ENCODE measurements around the gene ALDH5A1. TPM values are rescaled to one million over a fixed set of nuclear protein-coding genes. Genes with fewer than 3 reads are reported as not detected.

The ALDH5A1 gene
- total and polyA plus RNA-seq, 5 experiments from 2014 or later: 14.0 to 24.8 (median 18.8) TPM

DNA sequence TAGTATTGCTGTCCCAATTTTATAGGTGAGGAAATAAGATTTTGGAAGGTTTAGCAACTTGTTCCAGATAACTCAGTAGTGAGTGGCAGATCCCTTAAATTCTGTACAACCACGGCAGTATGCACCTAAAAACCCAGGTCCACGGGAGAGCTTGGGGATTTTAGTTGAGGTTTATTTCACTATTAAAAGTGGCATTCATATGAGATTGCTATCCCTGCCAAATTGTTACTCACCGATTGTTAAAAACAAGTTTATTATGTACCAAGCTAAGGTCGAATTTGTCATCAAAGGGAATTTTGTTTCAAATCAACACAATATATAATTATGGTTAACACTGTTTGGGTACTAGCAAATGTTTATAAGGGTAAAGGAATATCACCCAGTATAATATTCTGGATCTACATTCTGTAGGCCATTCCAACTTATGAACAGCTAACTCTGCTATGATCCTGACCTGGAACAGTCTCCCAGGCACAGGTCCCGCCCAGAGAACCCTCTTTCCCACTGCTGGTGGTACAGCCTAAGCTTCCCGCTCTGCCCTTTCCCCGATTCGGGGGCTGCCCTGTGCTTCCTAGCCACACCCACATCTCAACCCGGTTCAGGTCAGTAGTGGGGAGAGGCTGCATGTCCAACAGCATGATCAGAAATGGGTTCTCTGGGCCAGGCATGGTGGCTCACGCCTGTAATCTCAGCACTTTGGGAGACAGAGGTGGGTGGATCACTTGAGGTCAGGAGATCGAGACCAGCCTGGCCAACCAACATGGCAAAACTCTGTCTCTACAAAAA, 30.3 kb upstream of the ALDH5A1 start:
- no peaks in the 10 kb centered on the region for H3K9me3 Mint-ChIP-seq
- H3K27ac Mint-ChIP-seq: no peak overlapping the region
- H3K27me3 Mint-ChIP-seq: peaks cover 0 to 2% (median 0%) of the 10 kb centered on the region in 5 donors
- peaks cover 0 to 6% (median 5%) of the 10 kb centered on the region in 3 donors for H3K36me3 Mint-ChIP-seq
- DNase-seq (no peak), ATAC-seq (no peak)
- no peak overlapping the region for H3K4me3 Mint-ChIP-seq
- H3K4me1 Mint-ChIP-seq: no peaks in the 10 kb centered on the region
- POLR2A ChIA-PET: interaction anchor here (0.7 kb wide), 1 partner anchor 725 kb away, joined by 6 read pairs; no protein-coding TSS in a partner anchor

- no peak for ATAC-seq
- Mint-ChIP-seq H3K27ac (no peak overlapping the region), H3K4me3 (no peak overlapping the region), H3K27me3 (no peaks in the 10 kb centered on the region), H3K4me1 (no peaks in the 10 kb centered on the region), H3K36me3 (peaks cover 0 to 8% (median 3%) of the 10 kb centered on the region in 3 donors), H3K9me3 (no peaks in the 10 kb centered on the region)
- DNase-seq: no peak
- POLR2A ChIA-PET: no interaction called here
These were observed 25.0 kb upstream of the ALDH5A1 start for GRCh38 chr6:24469811-24470210.

- DNase-seq: no peak
- H3K4me3 Mint-ChIP-seq: no peak overlapping the region
- no peaks in the 10 kb centered on the region for H3K9me3 Mint-ChIP-seq
- POLR2A ChIA-PET: no interaction called here
- H3K27ac Mint-ChIP-seq: no peak overlapping the region
- ATAC-seq: no peak
- no peaks in the 10 kb centered on the region for H3K27me3 Mint-ChIP-seq
- no peaks in the 10 kb centered on the region for H3K4me1 Mint-ChIP-seq
- peaks cover 0 to 6% (median 0%) of the 10 kb centered on the region in 3 donors for H3K36me3 Mint-ChIP-seq
These were observed 22.6 kb upstream of the ALDH5A1 start for GRCh38 chr6:24472181-24472580.

GRCh38 chr6:24476631-24477030, 18.1 kb upstream of the ALDH5A1 start:
- no peaks in the 10 kb centered on the region for H3K9me3 Mint-ChIP-seq
- H3K27ac Mint-ChIP-seq: no peak overlapping the region
- no peaks in the 10 kb centered on the region for H3K27me3 Mint-ChIP-seq
- POLR2A ChIA-PET: no interaction called here
- DNase-seq: no peak
- H3K36me3 Mint-ChIP-seq: peaks cover 0 to 6% (median 0%) of the 10 kb centered on the region in 3 donors
- H3K4me3 Mint-ChIP-seq: no peak overlapping the region
- ATAC-seq: no peak
- no peaks in the 10 kb centered on the region for H3K4me1 Mint-ChIP-seq

GRCh38 chr6:24477070-24477469, 17.7 kb upstream of the ALDH5A1 start:
- Mint-ChIP-seq H3K9me3 (no peaks in the 10 kb centered on the region), H3K27me3 (no peaks in the 10 kb centered on the region), H3K27ac (no peak overlapping the region), H3K36me3 (peaks cover 0 to 6% (median 0%) of the 10 kb centered on the region in 3 donors), H3K4me1 (no peaks in the 10 kb centered on the region), H3K4me3 (no peak overlapping the region)
- ATAC-seq (no peak), DNase-seq (no peak)
- POLR2A ChIA-PET: no interaction called here

GRCh38 chr6:24478903-24479302, 15.9 kb upstream of the ALDH5A1 start:
- Mint-ChIP-seq H3K27me3 (no peaks in the 10 kb centered on the region), H3K9me3 (no peaks in the 10 kb centered on the region), H3K36me3 (peaks cover 0 to 5% (median 0%) of the 10 kb centered on the region in 3 donors), H3K4me1 (no peaks in the 10 kb centered on the region), H3K4me3 (no peak overlapping the region), H3K27ac (no peak overlapping the region)
- POLR2A ChIA-PET: no interaction called here
- DNase-seq (no peak), ATAC-seq (no peak)

DNA sequence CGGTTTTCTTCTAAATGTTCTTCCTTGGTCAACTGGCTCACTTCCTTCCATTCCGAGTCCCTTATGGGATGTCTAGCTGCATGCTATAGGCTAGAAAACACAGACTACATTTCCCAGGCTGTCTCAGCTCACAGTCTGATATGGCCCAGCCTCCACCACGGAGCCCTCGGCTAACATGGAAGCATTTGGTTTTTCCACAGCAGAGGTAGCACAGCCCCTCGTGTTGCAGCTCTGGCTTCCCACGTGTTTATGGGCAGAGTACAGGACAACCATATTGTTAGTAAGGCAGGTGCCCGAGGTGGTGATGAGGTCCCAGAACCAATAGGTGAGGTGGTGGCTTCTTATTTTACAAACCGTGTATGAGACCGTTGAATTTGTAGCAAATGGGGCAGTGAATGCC, 14.1 kb upstream of the ALDH5A1 start:
- DNase-seq (no peak), ATAC-seq (no peak)
- H3K4me3 Mint-ChIP-seq: no peak overlapping the region
- H3K9me3 Mint-ChIP-seq: no peaks in the 10 kb centered on the region
- H3K4me1 Mint-ChIP-seq: no peaks in the 10 kb centered on the region
- no peaks in the 10 kb centered on the region for H3K27me3 Mint-ChIP-seq
- H3K36me3 Mint-ChIP-seq: peaks cover 0 to 3% (median 0%) of the 10 kb centered on the region in 3 donors
- no peak overlapping the region for H3K27ac Mint-ChIP-seq
- POLR2A ChIA-PET: no interaction called here

DNA sequence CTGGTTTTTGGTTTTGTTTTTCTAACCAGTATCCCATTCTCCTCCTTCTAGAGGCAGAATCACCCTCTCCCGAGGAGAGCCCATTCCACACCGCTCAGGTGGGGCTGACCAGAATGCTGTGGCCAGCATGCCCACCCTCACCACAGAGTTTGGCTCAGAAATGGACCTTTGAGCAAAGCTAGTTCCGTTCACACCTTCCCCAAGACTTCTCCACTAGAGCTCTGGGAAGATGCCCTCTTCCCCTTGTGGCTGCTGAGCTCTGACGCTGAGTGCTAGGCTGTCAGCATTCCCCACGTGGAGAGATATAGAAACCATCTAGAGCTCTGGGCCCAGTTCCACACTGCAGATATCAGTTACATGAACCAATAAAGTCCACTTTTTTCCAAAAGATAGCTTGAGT, 13.3 kb upstream of the ALDH5A1 start:
- no peaks in the 10 kb centered on the region for H3K27me3 Mint-ChIP-seq
- DNase-seq: no peak
- no peak overlapping the region for H3K27ac Mint-ChIP-seq
- no peak overlapping the region for H3K4me3 Mint-ChIP-seq
- no peaks in the 10 kb centered on the region for H3K9me3 Mint-ChIP-seq
- no peaks in the 10 kb centered on the region for H3K4me1 Mint-ChIP-seq
- POLR2A ChIA-PET: no interaction called here
- ATAC-seq: no peak
- H3K36me3 Mint-ChIP-seq: peaks cover 0 to 5% (median 0%) of the 10 kb centered on the region in 3 donors

DNA sequence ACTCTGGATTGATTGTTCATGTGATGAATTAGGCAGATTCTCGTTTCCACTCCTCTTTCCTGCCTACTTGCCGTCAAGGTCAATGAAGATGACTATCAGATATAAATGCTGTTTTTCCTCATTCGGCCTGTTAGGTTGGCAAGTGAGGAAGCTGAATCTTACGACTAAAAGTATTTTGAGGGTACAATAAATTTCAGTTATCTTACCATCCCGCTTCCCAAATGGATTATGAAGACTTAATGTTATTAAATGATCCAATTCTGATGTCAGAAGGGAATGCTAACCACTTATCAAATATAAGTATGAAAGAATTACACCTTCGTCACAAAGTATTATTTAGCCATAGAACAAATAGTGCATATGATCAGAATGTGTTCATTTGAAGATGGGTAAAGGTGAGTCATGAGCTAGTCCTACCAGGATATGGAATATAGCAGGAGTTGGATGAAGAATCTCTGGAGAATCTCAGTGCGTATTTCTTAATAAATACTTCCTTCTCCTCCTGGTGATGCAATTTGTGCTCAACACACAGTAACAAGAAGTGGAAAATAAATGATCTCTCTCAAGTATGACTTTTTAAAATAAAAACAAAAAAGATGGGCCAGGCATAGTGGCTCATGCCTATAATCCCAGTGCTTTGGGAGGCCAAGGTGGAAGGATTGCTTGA, 10.0 kb upstream of the ALDH5A1 start:
- ATAC-seq (no peak), DNase-seq (no peak)
- H3K27me3 Mint-ChIP-seq: no peaks in the 10 kb centered on the region
- H3K4me3 Mint-ChIP-seq: no peak overlapping the region
- no peak overlapping the region for H3K27ac Mint-ChIP-seq
- no peaks in the 10 kb centered on the region for H3K9me3 Mint-ChIP-seq
- no peaks in the 10 kb centered on the region for H3K4me1 Mint-ChIP-seq
- peaks cover 0 to 5% (median 0%) of the 10 kb centered on the region in 3 donors for H3K36me3 Mint-ChIP-seq
- POLR2A ChIA-PET: no interaction called here

DNA sequence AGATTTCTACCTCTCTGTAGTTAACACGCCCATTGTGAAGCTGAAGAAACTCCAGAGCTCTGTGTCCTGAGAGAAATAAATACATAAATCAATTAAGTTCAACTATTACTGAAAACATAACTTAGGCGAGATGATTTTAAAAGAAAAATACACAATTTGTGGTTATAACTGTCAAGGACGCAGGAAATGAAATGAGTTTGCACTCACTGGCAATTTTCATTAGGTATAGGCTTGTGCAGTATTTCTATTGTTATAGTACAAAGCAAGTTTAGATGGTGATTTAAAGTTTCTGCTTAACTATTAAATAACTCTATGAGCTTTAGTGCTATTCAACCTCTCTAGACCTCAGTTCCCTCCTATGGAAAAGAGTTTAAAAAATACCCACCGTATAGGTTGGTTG, 8.7 kb upstream of the ALDH5A1 start:
- Mint-ChIP-seq H3K4me3 (no peak overlapping the region), H3K27ac (no peak overlapping the region), H3K27me3 (no peaks in the 10 kb centered on the region), H3K4me1 (no peaks in the 10 kb centered on the region), H3K36me3 (peaks cover 0 to 5% (median 0%) of the 10 kb centered on the region in 3 donors), H3K9me3 (no peaks in the 10 kb centered on the region)
- no peak for DNase-seq
- POLR2A ChIA-PET: no interaction called here
- no peak for ATAC-seq

- H3K4me3 Mint-ChIP-seq: no peak within 1 kb of the TSS
These were observed 5.3 kb upstream of the ALDH5A1 start, which contains the start of gene GPLD1 for GRCh38 chr6:24489470-24489869. Gene GPLD1 (minus strand): TSS chr6:24489578. CDS start chr6:24489511, 67 bp downstream.

GRCh38 chr6:24489881-24490280, 4.9 kb upstream of the ALDH5A1 start:
- no peak overlapping the region for H3K27ac Mint-ChIP-seq
- no peak overlapping the region for H3K4me3 Mint-ChIP-seq
- H3K9me3 Mint-ChIP-seq: no peaks in the 10 kb centered on the region
- no peak for ATAC-seq
- H3K27me3 Mint-ChIP-seq: no peaks in the 10 kb centered on the region
- peaks cover 0 to 3% (median 0%) of the 10 kb centered on the region in 3 donors for H3K36me3 Mint-ChIP-seq
- POLR2A ChIA-PET: no interaction called here
- no peak for DNase-seq
- H3K4me1 Mint-ChIP-seq: peaks cover 11 to 13% (median 12%) of the 10 kb centered on the region in 4 donors

More at GRCh38 chr6:24489470-24489869, 5.3 kb upstream of the ALDH5A1 start, which contains the start of gene GPLD1:
- ATAC-seq (no peak), DNase-seq (no peak)
- H3K27me3 Mint-ChIP-seq: no peaks in the 10 kb centered on the region
- H3K9me3 Mint-ChIP-seq: no peaks in the 10 kb centered on the region
- H3K36me3 Mint-ChIP-seq: peaks cover 0 to 5% (median 0%) of the 10 kb centered on the region in 3 donors
- POLR2A ChIA-PET: no interaction called here
- peaks cover 11 to 13% (median 12%) of the 10 kb centered on the region in 4 donors for H3K4me1 Mint-ChIP-seq
- H3K27ac Mint-ChIP-seq: no peak within 1 kb of the TSS

- ATAC-seq (no peak), DNase-seq (no peak)
- Mint-ChIP-seq H3K27ac (peak overlapping the region in 1 of 10 donors; percentile 37), H3K9me3 (no peaks in the 10 kb centered on the region), H3K4me3 (no peak overlapping the region), H3K4me1 (peaks cover 14 to 20% (median 18%) of the 10 kb centered on the region in 4 donors), H3K27me3 (no peaks in the 10 kb centered on the region), H3K36me3 (peaks cover 0 to under 1% (median 0%) of the 10 kb centered on the region in 3 donors)
- POLR2A ChIA-PET: no interaction called here
These were observed 3.8 kb upstream of the ALDH5A1 start for GRCh38 chr6:24490948-24491347.

Measured in naive thymus-derived CD8-positive, alpha-beta T cell (primary cell).